ENCODE measurements around the gene ARHGAP6.

- TF ChIP-seq CEBPB (IDR thresholded peaks at IDR 0.05): no peak
- TF ChIP-seq, protein P1, sequence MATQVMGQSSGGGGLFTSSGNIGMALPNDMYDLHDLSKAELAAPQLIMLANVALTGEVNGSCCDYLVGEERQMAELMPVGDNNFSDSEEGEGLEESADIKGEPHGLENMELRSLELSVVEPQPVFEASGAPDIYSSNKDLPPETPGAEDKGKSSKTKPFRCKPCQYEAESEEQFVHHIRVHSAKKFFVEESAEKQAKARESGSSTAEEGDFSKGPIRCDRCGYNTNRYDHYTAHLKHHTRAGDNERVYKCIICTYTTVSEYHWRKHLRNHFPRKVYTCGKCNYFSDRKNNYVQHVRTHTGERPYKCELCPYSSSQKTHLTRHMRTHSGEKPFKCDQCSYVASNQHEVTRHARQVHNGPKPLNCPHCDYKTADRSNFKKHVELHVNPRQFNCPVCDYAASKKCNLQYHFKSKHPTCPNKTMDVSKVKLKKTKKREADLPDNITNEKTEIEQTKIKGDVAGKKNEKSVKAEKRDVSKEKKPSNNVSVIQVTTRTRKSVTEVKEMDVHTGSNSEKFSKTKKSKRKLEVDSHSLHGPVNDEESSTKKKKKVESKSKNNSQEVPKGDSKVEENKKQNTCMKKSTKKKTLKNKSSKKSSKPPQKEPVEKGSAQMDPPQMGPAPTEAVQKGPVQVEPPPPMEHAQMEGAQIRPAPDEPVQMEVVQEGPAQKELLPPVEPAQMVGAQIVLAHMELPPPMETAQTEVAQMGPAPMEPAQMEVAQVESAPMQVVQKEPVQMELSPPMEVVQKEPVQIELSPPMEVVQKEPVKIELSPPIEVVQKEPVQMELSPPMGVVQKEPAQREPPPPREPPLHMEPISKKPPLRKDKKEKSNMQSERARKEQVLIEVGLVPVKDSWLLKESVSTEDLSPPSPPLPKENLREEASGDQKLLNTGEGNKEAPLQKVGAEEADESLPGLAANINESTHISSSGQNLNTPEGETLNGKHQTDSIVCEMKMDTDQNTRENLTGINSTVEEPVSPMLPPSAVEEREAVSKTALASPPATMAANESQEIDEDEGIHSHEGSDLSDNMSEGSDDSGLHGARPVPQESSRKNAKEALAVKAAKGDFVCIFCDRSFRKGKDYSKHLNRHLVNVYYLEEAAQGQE (IDR thresholded peaks at IDR 0.05; ENCODE audit: low read depth): no peak
- no peak for TF ChIP-seq EGR1 (IDR thresholded peaks at IDR 0.05)
- TF ChIP-seq EP300 (IDR thresholded peaks at IDR 0.05; ENCODE audit: borderline replicate concordance): no peak
- TF ChIP-seq, protein P2, sequence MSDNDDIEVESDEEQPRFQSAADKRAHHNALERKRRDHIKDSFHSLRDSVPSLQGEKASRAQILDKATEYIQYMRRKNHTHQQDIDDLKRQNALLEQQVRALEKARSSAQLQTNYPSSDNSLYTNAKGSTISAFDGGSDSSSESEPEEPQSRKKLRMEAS (IDR thresholded peaks at IDR 0.05): no peak
- TF ChIP-seq RAD21 (IDR thresholded peaks at IDR 0.05; ENCODE audit: low read depth): no peak
- TF ChIP-seq USF1 (IDR thresholded peaks at IDR 0.05): no peak
- TF ChIP-seq NFIC (IDR thresholded peaks at IDR 0.05): no peak
- no peak for TF ChIP-seq YY1 (IDR thresholded peaks at IDR 0.05; ENCODE audit: low read depth)
- no peak for TF ChIP-seq FOXM1 (IDR thresholded peaks at IDR 0.05; ENCODE audit: borderline replicate concordance, low read depth)
- no peak for TF ChIP-seq CREB1 (IDR thresholded peaks at IDR 0.05; ENCODE audit: low read depth)
- TF ChIP-seq TAF1 (IDR thresholded peaks at IDR 0.05; ENCODE audit: low read depth): no peak
Observed at GRCh38 chrX:11298600-11298999, 367.1 kb downstream of the ARHGAP6 start.
